LoVo (cell line): ENCODE data around the gene DIP2C.

Experiments used
- DNase-seq: peaks from one replicate; pipeline ENCODE4 v3.0.0-alpha.2; 2016; ENCODE audit warnings: low spot score

DIP2C gene

DNA sequence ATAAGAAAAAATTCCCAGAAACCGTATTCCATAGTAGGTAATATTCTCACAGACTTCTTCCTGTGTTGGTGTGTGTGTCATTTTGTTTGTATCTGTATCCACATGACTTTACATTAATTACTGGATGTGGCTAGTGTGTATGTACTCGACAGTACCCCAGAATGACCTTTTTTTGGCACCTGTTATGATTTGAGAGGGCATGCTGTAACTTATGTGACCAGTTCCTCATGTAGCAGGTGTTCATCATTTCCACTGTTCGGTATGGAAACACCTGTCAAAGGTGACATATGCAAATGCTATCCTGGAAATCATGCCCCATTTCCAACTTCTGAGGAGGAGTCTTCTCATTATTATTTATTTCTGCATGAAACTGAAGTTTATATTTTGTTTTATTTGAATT is 464.9 kb downstream of the DIP2C start:
- no peak for DNase-seq
